ENCODE data around the gene ANKS1B. TPM values are rescaled to one million over a fixed set of nuclear protein-coding genes. Genes with fewer than 3 reads are reported as not detected.

Gene ANKS1B
- total RNA-seq, 5 donors from 2014 or later (not counting 1 experiment from before 2014, with no cell fraction given) = 0.18 to 0.47 (median 0.19) TPM; not detected in 2

DNA sequence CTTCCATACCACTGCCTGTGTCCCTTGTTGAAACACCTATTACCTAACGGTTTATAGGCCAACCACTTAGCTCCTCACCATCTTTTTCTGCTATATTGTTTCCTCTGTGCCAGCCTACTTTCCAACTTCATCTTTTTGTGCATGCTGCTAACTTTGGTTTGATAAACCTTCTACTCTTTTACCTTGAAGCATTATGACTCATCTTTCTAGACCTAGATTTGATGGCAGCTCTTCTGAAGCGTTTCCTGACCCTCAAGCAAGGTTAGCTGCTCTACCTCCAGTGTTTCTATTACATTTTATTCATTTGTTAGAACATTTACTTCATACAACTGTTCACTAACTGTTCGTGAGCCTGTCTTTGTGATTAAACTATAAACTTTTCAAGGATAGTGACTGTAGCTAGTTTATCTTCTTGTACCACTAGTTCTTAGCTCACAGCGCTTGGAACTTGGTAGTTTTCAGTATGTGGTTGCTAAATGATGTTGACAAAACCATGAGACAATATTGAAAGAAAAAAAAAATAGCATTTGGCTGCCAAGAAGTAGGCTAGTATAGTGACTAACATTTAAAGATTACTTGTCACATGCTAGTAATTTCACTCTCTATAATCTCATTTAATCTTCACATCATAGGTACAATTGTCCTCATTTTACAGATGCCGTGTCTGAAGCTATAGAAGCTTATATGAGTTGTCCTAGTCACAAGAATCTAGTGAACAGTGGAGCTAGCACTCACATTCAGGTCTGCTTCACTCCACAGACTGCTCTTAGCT lies 1260.2 kb downstream of the ANKS1B start:
- Mint-ChIP-seq H3K36me3 (peaks cover 52% of the 10 kb centered on the region), H3K4me3 (no peak overlapping the region), H3K4me1 (peaks cover 0 to 4% (median 0%) of the 10 kb centered on the region in 3 donors), H3K27me3 (no peaks in the 10 kb centered on the region), H3K27ac (no peak overlapping the region), H3K9me3 (no peaks in the 10 kb centered on the region)
- H3K4me3 ChIP-seq (ENCODE audit: control insufficient read depth in 1 of 2, extremely low read depth in 1 of 2, low read length in 1 of 2) = no peak overlapping the region
- DNase-seq = no peak
- no peak overlapping the region for H3K27ac ChIP-seq (ENCODE audit: low read length)
- 71% methylated on average over 2 of the region's 5 CpGs for WGBS (ENCODE audit: insufficient coverage)
- ChIA-PET CTCF (no interaction called here), POLR2A (no interaction called here)
- no peaks in the 10 kb centered on the region for H3K9me3 ChIP-seq
- H3K27me3 ChIP-seq (replicated peaks in 1 of 2; ENCODE audit: control insufficient read depth in 2 of 2, extremely low read depth in 1 of 2, insufficient read depth in 2 of 2, low read length in 1 of 2) = no peaks in the 10 kb centered on the region
- ATAC-seq (replicated peaks in 1 of 4) = no peak
- H3K4me1 ChIP-seq (ENCODE audit: control insufficient read depth in 1 of 2, extremely low read depth in 1 of 2, insufficient read depth in 2 of 2, low read length in 2 of 2) = no peaks in the 10 kb centered on the region
- peaks cover 10 to 65% of the 10 kb centered on the region in 2 donors for H3K36me3 ChIP-seq (ENCODE audit: control insufficient read depth in 2 of 2, extremely low read depth in 1 of 2, insufficient read depth in 1 of 2, low read length in 1 of 2)

DNA sequence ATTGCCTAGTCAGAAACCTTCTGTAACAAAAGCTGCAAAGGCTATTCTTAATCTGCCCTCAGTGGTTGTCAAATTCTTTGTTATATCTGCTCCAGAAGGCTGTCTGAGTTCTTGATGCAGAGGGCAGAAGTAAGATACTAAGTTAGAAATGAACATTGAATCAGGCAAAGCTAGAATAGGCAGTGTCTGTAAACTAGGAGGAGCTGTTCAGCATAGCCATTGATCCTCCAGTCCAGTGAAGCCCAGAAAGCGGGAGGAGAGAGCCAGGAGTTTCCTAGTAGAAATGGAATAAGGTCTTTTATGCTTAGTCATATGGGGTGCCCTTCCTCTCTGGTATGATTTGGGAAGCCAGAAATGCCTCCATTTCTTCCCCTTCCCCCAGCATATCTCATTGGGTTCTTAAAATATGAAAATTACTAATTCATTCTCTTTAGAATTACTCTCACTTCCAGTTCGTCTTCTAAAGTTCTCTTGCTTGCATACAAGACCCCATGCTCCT lies 1263.5 kb downstream of the ANKS1B start:
- no peak overlapping the region for H3K4me3 ChIP-seq (ENCODE audit: control insufficient read depth in 1 of 2, extremely low read depth in 1 of 2, low read length in 1 of 2)
- H3K4me3 Mint-ChIP-seq = no peak overlapping the region
- CTCF ChIA-PET = no interaction called here

DNA sequence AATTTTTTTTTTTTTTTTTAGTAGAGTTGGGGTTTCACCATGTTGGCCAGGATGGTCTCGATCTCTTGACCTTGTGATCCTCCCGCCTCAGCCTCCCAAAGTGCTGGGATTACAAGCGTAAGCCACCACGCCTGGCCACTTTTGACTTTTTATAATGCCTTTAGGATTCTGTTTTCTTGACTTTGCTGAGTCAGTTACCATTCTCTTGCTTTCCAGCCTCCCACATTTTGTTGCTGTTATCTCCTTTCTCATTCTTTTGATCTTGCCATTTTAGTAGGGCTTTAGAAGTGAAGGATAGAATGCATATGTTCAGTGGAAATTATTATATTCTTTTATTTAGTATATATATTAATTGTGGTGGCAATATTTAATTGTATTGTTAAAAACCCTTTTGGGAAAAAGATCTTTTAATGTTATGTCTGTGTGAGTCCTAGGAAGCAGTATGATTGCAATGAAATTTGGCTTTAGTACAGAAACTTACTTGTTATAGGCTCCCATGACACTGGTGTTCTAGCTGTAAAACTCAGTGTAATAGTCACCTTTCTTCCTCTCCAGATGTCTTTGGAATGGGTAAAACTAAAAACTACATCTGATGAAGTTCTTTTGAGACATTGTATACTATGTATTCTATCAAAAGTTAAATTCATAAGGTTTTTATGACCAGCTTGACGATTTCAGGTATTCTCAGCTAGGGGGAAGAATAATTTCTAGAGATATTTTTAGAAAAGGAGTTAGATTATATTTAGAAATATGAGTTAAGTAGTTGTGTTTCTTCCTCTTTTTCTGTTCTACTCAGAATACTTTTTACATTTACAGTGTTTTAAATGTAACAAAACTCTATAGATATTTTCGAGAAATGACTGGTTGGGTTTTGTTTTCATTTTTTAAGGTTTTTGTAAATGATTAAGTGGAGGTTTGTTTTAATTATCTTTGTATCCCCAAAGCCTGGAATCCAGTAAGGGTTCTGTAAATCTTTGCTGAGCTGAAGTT lies 1264.9 kb downstream of the ANKS1B start:
- Histone ChIP-seq H3K36me3 (ENCODE audit: control insufficient read depth in 2 of 2, extremely low read depth in 1 of 2, insufficient read depth in 1 of 2, low read length in 1 of 2) (peaks cover 0 to 40% of the 10 kb centered on the region in 2 donors), H3K4me1 (ENCODE audit: control insufficient read depth in 1 of 2, extremely low read depth in 1 of 2, insufficient read depth in 2 of 2, low read length in 2 of 2) (no peaks in the 10 kb centered on the region), H3K9me3 (no peaks in the 10 kb centered on the region), H3K4me3 (ENCODE audit: control insufficient read depth in 1 of 2, extremely low read depth in 1 of 2, low read length in 1 of 2) (no peak overlapping the region), H3K27me3 (replicated peaks in 1 of 2; ENCODE audit: control insufficient read depth in 2 of 2, extremely low read depth in 1 of 2, insufficient read depth in 2 of 2, low read length in 1 of 2) (no peaks in the 10 kb centered on the region), H3K27ac (ENCODE audit: low read length) (no peak overlapping the region)
- Mint-ChIP-seq H3K4me1 (peaks cover 0 to 4% (median 0%) of the 10 kb centered on the region in 3 donors), H3K4me3 (no peak overlapping the region), H3K36me3 (peaks cover 53% of the 10 kb centered on the region), H3K27me3 (no peaks in the 10 kb centered on the region), H3K27ac (no peak overlapping the region), H3K9me3 (no peaks in the 10 kb centered on the region)
- 93% methylated on average over 2 of the region's 6 CpGs for WGBS (ENCODE audit: insufficient coverage)
- ChIA-PET CTCF (no interaction called here), POLR2A (interaction anchor here in 1 of 2 donors (0.7 kb wide), 1 partner anchor 13 kb away, joined by 4 read pairs; no protein-coding TSS in a partner anchor)
- ATAC-seq (replicated peaks in 1 of 4) (no peak), DNase-seq (no peak)

More for the DNA sequence above, 1263.5 kb downstream of the ANKS1B start:
- DNase-seq (no peak), ATAC-seq (replicated peaks in 1 of 4) (no peak)
- H3K36me3 ChIP-seq (ENCODE audit: control insufficient read depth in 2 of 2, extremely low read depth in 1 of 2, insufficient read depth in 1 of 2, low read length in 1 of 2) = peaks cover 0 to 50% of the 10 kb centered on the region in 2 donors
- Mint-ChIP-seq H3K9me3 (no peaks in the 10 kb centered on the region), H3K27ac (no peak overlapping the region), H3K36me3 (peaks cover 52% of the 10 kb centered on the region), H3K27me3 (no peaks in the 10 kb centered on the region), H3K4me1 (peaks cover 0 to 4% (median 0%) of the 10 kb centered on the region in 3 donors)
- no peaks in the 10 kb centered on the region for H3K4me1 ChIP-seq (ENCODE audit: control insufficient read depth in 1 of 2, extremely low read depth in 1 of 2, insufficient read depth in 2 of 2, low read length in 2 of 2)
- no CpG with 5 or more reads among the region's 2 CpGs for WGBS (ENCODE audit: insufficient coverage)
- POLR2A ChIA-PET = no interaction called here
- H3K27ac ChIP-seq (ENCODE audit: low read length) = no peak overlapping the region
- no peaks in the 10 kb centered on the region for H3K9me3 ChIP-seq
- no peaks in the 10 kb centered on the region for H3K27me3 ChIP-seq (replicated peaks in 1 of 2; ENCODE audit: control insufficient read depth in 2 of 2, extremely low read depth in 1 of 2, insufficient read depth in 2 of 2, low read length in 1 of 2)

DNA sequence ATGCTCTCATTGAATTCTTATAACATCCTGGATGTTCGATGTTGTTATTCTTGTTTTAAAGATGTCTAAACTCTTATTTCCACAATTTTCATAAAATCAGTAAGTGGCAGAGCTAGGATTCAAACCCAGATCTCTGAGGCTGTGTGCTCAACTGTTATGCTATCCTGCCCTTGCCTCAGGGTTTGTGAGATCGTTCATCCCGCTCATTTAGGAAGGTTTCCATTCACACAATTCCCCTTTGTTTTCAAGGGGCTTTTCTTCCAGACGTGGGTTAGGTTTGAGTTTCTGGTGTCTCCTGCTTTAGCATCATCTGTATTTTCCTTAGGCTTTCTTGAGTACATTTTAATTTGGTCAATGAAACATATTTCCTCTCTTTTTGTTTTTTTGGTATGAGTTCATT lies 1270.3 kb downstream of the ANKS1B start:
- H3K27me3 ChIP-seq (replicated peaks in 1 of 2; ENCODE audit: control insufficient read depth in 2 of 2, extremely low read depth in 1 of 2, insufficient read depth in 2 of 2, low read length in 1 of 2) = no peaks in the 10 kb centered on the region
- no peak overlapping the region for H3K27ac ChIP-seq (ENCODE audit: low read length)
- ATAC-seq (replicated peaks in 1 of 4) (no peak), DNase-seq (no peak)
- no peaks in the 10 kb centered on the region for H3K9me3 ChIP-seq
- no peaks in the 10 kb centered on the region for H3K4me1 ChIP-seq (ENCODE audit: control insufficient read depth in 1 of 2, extremely low read depth in 1 of 2, insufficient read depth in 2 of 2, low read length in 2 of 2)
- Mint-ChIP-seq H3K27ac (no peak overlapping the region), H3K4me3 (no peak overlapping the region), H3K4me1 (no peaks in the 10 kb centered on the region), H3K9me3 (no peaks in the 10 kb centered on the region), H3K27me3 (no peaks in the 10 kb centered on the region), H3K36me3 (peaks cover 49% of the 10 kb centered on the region)
- H3K36me3 ChIP-seq (ENCODE audit: control insufficient read depth in 2 of 2, extremely low read depth in 1 of 2, insufficient read depth in 1 of 2, low read length in 1 of 2) = peaks cover 5 to 41% of the 10 kb centered on the region in 2 donors
- CTCF ChIA-PET = no interaction called here
- POLR2A ChIA-PET = no interaction called here
- WGBS (ENCODE audit: insufficient coverage) = no CpG with 5 or more reads among the region's 4 CpGs
- H3K4me3 ChIP-seq (ENCODE audit: control insufficient read depth in 1 of 2, extremely low read depth in 1 of 2, low read length in 1 of 2) = no peak overlapping the region

DNA sequence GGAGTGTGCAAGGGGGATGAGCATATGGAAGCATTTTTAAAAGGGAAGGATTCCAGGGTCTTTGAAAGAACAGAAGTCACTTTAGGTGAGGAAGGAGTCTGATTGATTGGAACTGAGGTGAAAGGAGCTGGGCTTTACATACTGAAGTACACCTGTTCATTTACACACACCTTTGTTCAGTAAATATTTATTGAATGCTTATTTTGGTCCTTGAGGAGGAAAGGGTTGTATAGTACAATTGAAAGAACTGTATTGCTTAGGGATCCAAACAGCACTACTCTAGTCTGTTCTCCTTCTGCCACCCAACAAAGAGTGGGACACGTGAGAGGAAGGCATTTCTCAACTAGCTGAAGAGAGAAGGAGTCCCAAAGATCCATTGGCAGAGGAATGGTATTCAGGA lies 1275.7 kb downstream of the ANKS1B start:
- Mint-ChIP-seq H3K4me3 (no peak overlapping the region), H3K27me3 (no peaks in the 10 kb centered on the region)
- no peak for DNase-seq

DNA sequence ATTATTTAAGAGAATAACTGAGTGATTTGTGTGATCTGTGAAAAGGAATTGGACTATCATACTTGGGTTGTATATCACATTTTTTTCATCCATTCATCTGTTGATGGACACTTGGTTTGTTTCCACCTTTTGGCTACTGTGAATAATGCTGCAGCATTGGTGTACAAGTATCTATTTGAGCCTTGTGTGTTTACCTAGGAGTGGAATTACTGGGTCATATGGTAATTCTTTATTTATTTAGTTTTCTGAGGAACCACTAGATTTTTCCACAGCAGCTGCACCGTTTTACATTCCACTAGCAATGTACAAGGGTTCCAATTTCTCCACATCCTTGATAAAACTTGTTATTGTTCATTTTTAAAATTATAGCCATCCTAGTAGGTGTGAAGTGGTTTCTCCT lies 1283.6 kb downstream of the ANKS1B start:
- Mint-ChIP-seq H3K4me1 (peaks cover 6 to 11% (median 7%) of the 10 kb centered on the region in 3 donors), H3K4me3 (no peak overlapping the region), H3K27me3 (no peaks in the 10 kb centered on the region), H3K27ac (no peak overlapping the region), H3K36me3 (peaks cover 41% of the 10 kb centered on the region), H3K9me3 (no peaks in the 10 kb centered on the region)
- H3K4me1 ChIP-seq (ENCODE audit: control insufficient read depth in 1 of 2, extremely low read depth in 1 of 2, insufficient read depth in 2 of 2, low read length in 2 of 2) = peaks cover 0 to 5% of the 10 kb centered on the region in 2 experiments
- no peaks in the 10 kb centered on the region for H3K9me3 ChIP-seq
- DNase-seq = no peak
- no peak for ATAC-seq (replicated peaks in 1 of 4)
- H3K4me3 ChIP-seq (ENCODE audit: control insufficient read depth in 1 of 2, extremely low read depth in 1 of 2, low read length in 1 of 2) = no peak overlapping the region
- no peaks in the 10 kb centered on the region for H3K27me3 ChIP-seq (replicated peaks in 1 of 2; ENCODE audit: control insufficient read depth in 2 of 2, extremely low read depth in 1 of 2, insufficient read depth in 2 of 2, low read length in 1 of 2)
- no peak overlapping the region for H3K27ac ChIP-seq (ENCODE audit: low read length)
- POLR2A ChIA-PET = no interaction called here
- WGBS (ENCODE audit: insufficient coverage) = no CpG with 5 or more reads among the region's 1 CpG
- peaks cover 8 to 22% of the 10 kb centered on the region in 2 donors for H3K36me3 ChIP-seq (ENCODE audit: control insufficient read depth in 2 of 2, extremely low read depth in 1 of 2, insufficient read depth in 1 of 2, low read length in 1 of 2)
- CTCF ChIA-PET = no interaction called here

More for the DNA sequence above, 1275.7 kb downstream of the ANKS1B start:
- ATAC-seq (replicated peaks in 1 of 4) = no peak
- ChIA-PET POLR2A (interaction anchor here in 1 of 2 donors (0.5 kb wide), 1 partner anchor 245 kb away, joined by 3 read pairs; no protein-coding TSS in a partner anchor), CTCF (interaction anchor here in 1 of 2 donors (0.6 kb wide), 1 partner anchor 151 kb away, joined by 4 read pairs; no protein-coding TSS in a partner anchor)
- Histone ChIP-seq H3K9me3 (no peaks in the 10 kb centered on the region), H3K4me1 (ENCODE audit: control insufficient read depth in 1 of 2, extremely low read depth in 1 of 2, insufficient read depth in 2 of 2, low read length in 2 of 2) (no peaks in the 10 kb centered on the region), H3K27ac (ENCODE audit: low read length) (no peak overlapping the region), H3K36me3 (ENCODE audit: control insufficient read depth in 2 of 2, extremely low read depth in 1 of 2, insufficient read depth in 1 of 2, low read length in 1 of 2) (peaks cover 13 to 52% of the 10 kb centered on the region in 2 donors), H3K27me3 (replicated peaks in 1 of 2; ENCODE audit: control insufficient read depth in 2 of 2, extremely low read depth in 1 of 2, insufficient read depth in 2 of 2, low read length in 1 of 2) (no peaks in the 10 kb centered on the region), H3K4me3 (ENCODE audit: control insufficient read depth in 1 of 2, extremely low read depth in 1 of 2, low read length in 1 of 2) (no peak overlapping the region)
- Mint-ChIP-seq H3K36me3 (peaks cover 51% of the 10 kb centered on the region), H3K4me1 (no peaks in the 10 kb centered on the region), H3K27ac (no peak overlapping the region), H3K9me3 (no peaks in the 10 kb centered on the region)
- 100% methylated on average over 1 of the region's 1 CpG for WGBS (ENCODE audit: insufficient coverage)
